Peyer's patch (tissue), 4 donors: ENCODE data around the gene FZR1. TPM values are rescaled to one million over a fixed set of nuclear protein-coding genes. Genes with fewer than 3 reads are reported as not detected.
A peak's percentile ranks its signal among the peaks of the same experiment; 100 is the strongest.

ENCODE experiments used
- DNase-seq, 3 donors: peaks; one replicate each; pipeline ENCODE4 v3.0.0-alpha.2; 2017 to 2019
- H3K27ac ChIP-seq, 4 donors: fragments of 200-600 bp; sonication (generic); one replicate each; pipeline ENCODE4 v1.5.1; 2016 to 2019
- H3K27me3 ChIP-seq, 2 donors: fragments of 200-600 bp; sonication (generic); one replicate each; pipeline ENCODE4 v1.5.1; 2019
- H3K36me3 ChIP-seq, 3 donors: fragments of 200-600 bp; sonication (generic); one replicate each; pipeline ENCODE4 v1.5.1; 2016 to 2019
- H3K4me1 ChIP-seq, 4 donors: fragments of 200-600 bp; sonication (generic); one replicate each; pipeline ENCODE4 v1.5.1; 2016 to 2019
- H3K4me3 ChIP-seq, 4 donors: fragments of 200-600 bp; sonication (generic); 1 replicate in 3 of 4; 2 replicates in 1 of 4; pipeline ENCODE4 v1.5.1; 2016 to 2019; ENCODE audit warnings: mild to moderate bottlenecking in 1 of 4
- H3K9me3 ChIP-seq, 4 donors: fragments of 200-600 bp; sonication (generic); one replicate each; pipeline ENCODE4 v1.5.1; 2016 to 2019; ENCODE audit warnings: mild to moderate bottlenecking in 1 of 4
- CTCF ChIP-seq, 6 experiments: fragments of 450-650 bp in 4 of 6; fragments of 200-600 bp in 2 of 6; sonication (generic) in 1 of 6; IDR thresholded peaks; one replicate each; pipeline ENCODE4 v1.5.1; 2017 to 2019; ENCODE audit warnings: antibody characterized with exemption in 6 of 6, mild to moderate bottlenecking in 3 of 6, moderate library complexity in 1 of 6
- POLR2A ChIP-seq, 2 donors: fragments of 450-650 bp; IDR thresholded peaks; one replicate each; pipeline ENCODE4 v1.5.1; 2017; ENCODE audit warnings: antibody characterized with exemption in 2 of 2, mild to moderate bottlenecking in 2 of 2, moderate library complexity in 2 of 2
- total RNA-seq, 4 donors: library from RNA; depleted of rRNA; stranded (reverse); fragments of >200 nt; gene quantifications; one replicate each; pipeline ENCODE4 v1.1.0, GENCODE V29; 2016

FZR1 gene
- total RNA-seq, 4 donors from 2014 or later: 24.8 to 75.1 (median 38.7) TPM

GRCh38 chr19:3479177-3479833 is 26.8 kb upstream of the FZR1 start:
- peak overlapping the region in 2 of 4 donors; percentile 56 to 68 for H3K4me3 ChIP-seq
- H3K27me3 ChIP-seq: peaks cover 0 to 3% of the 10 kb centered on the region in 2 donors

GRCh38 chr19:3479834-3480215 is 26.3 kb upstream of the FZR1 start:
- peak overlapping the region in 3 of 4 donors; percentile 69 to 95 (median 88) for H3K27ac ChIP-seq
- no peak for TF ChIP-seq CTCF (IDR thresholded peaks at IDR 0.05)
- TF ChIP-seq POLR2A (IDR thresholded peaks at IDR 0.05): no peak
- peaks cover 0 to 27% (median 0%) of the 10 kb centered on the region in 4 donors for H3K4me1 ChIP-seq
- H3K9me3 ChIP-seq: no peaks in the 10 kb centered on the region
- peaks cover 0 to 13% (median 0%) of the 10 kb centered on the region in 3 donors for H3K36me3 ChIP-seq
- peaks cover 0 to 3% of the 10 kb centered on the region in 2 donors for H3K27me3 ChIP-seq
- peak overlapping the region in 3 of 4 donors; percentile 27 to 68 (median 56) for H3K4me3 ChIP-seq
- DNase-seq: peak in 2 of 3 donors; percentile 75 to 78

More at GRCh38 chr19:3479177-3479833, 26.8 kb upstream of the FZR1 start:
- peaks cover 0 to 19% (median 0%) of the 10 kb centered on the region in 3 donors for H3K36me3 ChIP-seq
- peaks cover 0 to 32% (median 0%) of the 10 kb centered on the region in 4 donors for H3K4me1 ChIP-seq
- TF ChIP-seq CTCF (IDR thresholded peaks at IDR 0.05) (no peak), POLR2A (IDR thresholded peaks at IDR 0.05) (no peak)
- H3K27ac ChIP-seq: peak overlapping the region in 2 of 4 donors; percentile 88 to 95
- DNase-seq: peak in 2 of 3 donors; percentile 42 to 71
- no peaks in the 10 kb centered on the region for H3K9me3 ChIP-seq

GRCh38 chr19:3480383-3481091 is 25.6 kb upstream of the FZR1 start, which contains the start of gene SMIM24:
Gene SMIM24, minus strand, starts transcription at chr19:3480525. Its CDS starts 62 bp downstream, at chr19:3480463.
- H3K27ac ChIP-seq: peak within 1 kb of the TSS in 3 of 4 donors; percentile 69 to 95 (median 88)
- TF ChIP-seq CTCF (IDR thresholded peaks at IDR 0.05) (no peak), POLR2A (IDR thresholded peaks at IDR 0.05) (peak; percentile 94 to 96)
- H3K27me3 ChIP-seq: peaks cover 0 to 3% of the 10 kb centered on the region in 2 donors
- H3K36me3 ChIP-seq: peaks cover 0 to 6% (median 0%) of the 10 kb centered on the region in 3 donors
- H3K4me1 ChIP-seq: peaks cover 0 to 27% (median 0%) of the 10 kb centered on the region in 4 donors
- peak in 2 of 3 donors; percentile 89 to 94 for DNase-seq
- no peaks in the 10 kb centered on the region for H3K9me3 ChIP-seq
- peak within 1 kb of the TSS in 3 of 4 donors; percentile 27 to 68 (median 56) for H3K4me3 ChIP-seq

- Histone ChIP-seq H3K9me3 (no peaks in the 10 kb centered on the region), H3K4me1 (peaks cover 0 to 27% (median 0%) of the 10 kb centered on the region in 4 donors), H3K27me3 (peaks cover 0 to 3% of the 10 kb centered on the region in 2 donors), H3K27ac (peak overlapping the region in 3 of 4 donors; percentile 78 to 95 (median 88)), H3K4me3 (peak overlapping the region in 2 of 4 donors; percentile 50 to 62), H3K36me3 (peaks cover 0 to 5% (median 0%) of the 10 kb centered on the region in 3 donors)
- TF ChIP-seq POLR2A (IDR thresholded peaks at IDR 0.05) (peak; percentile 52 to 63), CTCF (IDR thresholded peaks at IDR 0.05) (no peak)
- peak in 2 of 3 donors; percentile 88 to 89 for DNase-seq
Observed at GRCh38 chr19:3481241-3482090, 24.6 kb upstream of the FZR1 start.
